ENCODE results near the gene RNU5B-1.

DNA sequence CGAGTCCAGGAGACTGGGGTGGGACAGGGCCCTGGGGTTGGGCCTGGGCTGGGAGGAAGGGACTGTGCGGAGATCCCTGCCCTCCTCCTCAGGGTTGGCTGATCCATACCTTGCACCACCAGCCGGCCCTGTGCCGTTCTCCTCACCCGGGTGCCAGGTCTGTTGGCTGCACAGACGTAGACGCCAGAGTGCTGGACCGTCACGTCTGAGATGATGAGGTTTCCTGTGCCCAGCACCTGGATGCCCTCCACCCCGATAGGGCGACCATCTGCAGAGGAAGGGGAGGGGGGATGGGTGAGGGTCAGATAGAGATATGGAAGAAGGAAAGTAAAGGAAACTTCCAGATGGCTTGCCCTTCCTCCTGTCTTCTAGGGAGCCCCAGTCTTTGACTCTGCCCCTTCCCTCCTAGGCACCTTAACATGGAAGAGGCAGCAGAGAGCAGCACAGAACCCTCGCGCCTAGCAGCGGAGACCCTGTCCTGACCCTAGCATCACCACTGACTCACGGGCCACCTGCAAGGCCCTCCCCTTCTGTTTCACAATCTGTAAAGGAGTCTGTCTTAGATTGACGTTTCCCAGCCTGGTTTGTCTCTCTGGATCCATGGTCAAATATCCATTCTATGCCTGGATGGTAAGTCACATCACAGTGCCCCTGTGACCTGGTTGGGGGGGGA lies 28.8 kb downstream of the RNU5B-1 start:
- TF ChIP-seq, protein P1, sequence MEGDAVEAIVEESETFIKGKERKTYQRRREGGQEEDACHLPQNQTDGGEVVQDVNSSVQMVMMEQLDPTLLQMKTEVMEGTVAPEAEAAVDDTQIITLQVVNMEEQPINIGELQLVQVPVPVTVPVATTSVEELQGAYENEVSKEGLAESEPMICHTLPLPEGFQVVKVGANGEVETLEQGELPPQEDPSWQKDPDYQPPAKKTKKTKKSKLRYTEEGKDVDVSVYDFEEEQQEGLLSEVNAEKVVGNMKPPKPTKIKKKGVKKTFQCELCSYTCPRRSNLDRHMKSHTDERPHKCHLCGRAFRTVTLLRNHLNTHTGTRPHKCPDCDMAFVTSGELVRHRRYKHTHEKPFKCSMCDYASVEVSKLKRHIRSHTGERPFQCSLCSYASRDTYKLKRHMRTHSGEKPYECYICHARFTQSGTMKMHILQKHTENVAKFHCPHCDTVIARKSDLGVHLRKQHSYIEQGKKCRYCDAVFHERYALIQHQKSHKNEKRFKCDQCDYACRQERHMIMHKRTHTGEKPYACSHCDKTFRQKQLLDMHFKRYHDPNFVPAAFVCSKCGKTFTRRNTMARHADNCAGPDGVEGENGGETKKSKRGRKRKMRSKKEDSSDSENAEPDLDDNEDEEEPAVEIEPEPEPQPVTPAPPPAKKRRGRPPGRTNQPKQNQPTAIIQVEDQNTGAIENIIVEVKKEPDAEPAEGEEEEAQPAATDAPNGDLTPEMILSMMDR (conservative IDR thresholded peaks at IDR 0.05; ENCODE audit: low read length), result no peak
- no peak for TF ChIP-seq EZH2phosphoT487 (IDR thresholded peaks at IDR 0.05; ENCODE audit: borderline replicate concordance, low read depth, low read length)

Data from OCI-LY7 (cell line).